ENCODE measurements around the gene CUL5. TPM values are rescaled to one million over a fixed set of nuclear protein-coding genes. Genes with fewer than 3 reads are reported as not detected.
"Not testable (repeated sequence)": the region's sequence is repeated elsewhere in the genome, so short reads cannot be mapped to it uniquely, and the experiment has no call there.

Gene CUL5
- total RNA-seq, 4 donors from 2014 or later, result 23.8 to 33.6 (median 27.7) TPM

GRCh38 chr11:108025387-108026080, 16.8 kb downstream of the CUL5 start:
- no peaks in the 10 kb centered on the region for H3K9me3 ChIP-seq
- no peaks in the 10 kb centered on the region for H3K36me3 ChIP-seq
- no peak overlapping the region for H3K4me3 ChIP-seq
- in situ Hi-C loops (cut with MboI; ENCODE audit: low pct_ligation_motif_present in 1 of 4, low pct_unique_long_range_greater_than_20kb in 1 of 4, low sequenced_read_pairs in 3 of 4) (no loop called here), intact Hi-C loops (cut with DNase I; ENCODE audit: low total_unique reads) (no loop called here)
- peak overlapping the region in 3 of 4 donors; percentile 40 to 77 (median 60) for H3K27ac ChIP-seq
- H3K4me1 ChIP-seq, result peaks cover 0 to 23% (median 10%) of the 10 kb centered on the region in 4 donors
- H3K27me3 ChIP-seq, result no peaks in the 10 kb centered on the region
- no peak for DNase-seq
- TF ChIP-seq POLR2AphosphoS5 (IDR thresholded peaks at IDR 0.05), result peak; percentile 41 to 82 (median 44)
- no peak for TF ChIP-seq POLR2A (IDR thresholded peaks at IDR 0.05)
- TF ChIP-seq EP300 (IDR thresholded peaks at IDR 0.05; ENCODE audit: low read depth), result no peak
- TF ChIP-seq CTCF (IDR thresholded peaks at IDR 0.05), result peak in 3 of 5 experiments; percentile 8 to 40 (median 13)
- 46 to 57% methylated on average over 4 to 5 of the region's 5 CpGs for WGBS, 2 donors (ENCODE audit: low coverage in 1 of 2)

GRCh38 chr11:108027057-108027456, 18.4 kb downstream of the CUL5 start:
- no peaks in the 10 kb centered on the region for H3K27me3 ChIP-seq
- in situ Hi-C loops (cut with MboI; ENCODE audit: low pct_ligation_motif_present in 1 of 4, low pct_unique_long_range_greater_than_20kb in 1 of 4, low sequenced_read_pairs in 3 of 4) (no loop called here), intact Hi-C loops (cut with DNase I; ENCODE audit: low total_unique reads) (no loop called here)
- no peak overlapping the region for H3K27ac ChIP-seq
- no peaks in the 10 kb centered on the region for H3K9me3 ChIP-seq
- TF ChIP-seq POLR2A (IDR thresholded peaks at IDR 0.05) (no peak), POLR2AphosphoS5 (IDR thresholded peaks at IDR 0.05) (no peak), EP300 (IDR thresholded peaks at IDR 0.05; ENCODE audit: low read depth) (no peak), CTCF (IDR thresholded peaks at IDR 0.05) (no peak)
- H3K36me3 ChIP-seq, result no peaks in the 10 kb centered on the region
- peaks cover 0 to 23% (median 10%) of the 10 kb centered on the region in 4 donors for H3K4me1 ChIP-seq
- no peak overlapping the region for H3K4me3 ChIP-seq
- no peak for DNase-seq
- 90 to 97% methylated on average over 2 to 7 of the region's 7 CpGs for WGBS, 2 donors (ENCODE audit: low coverage in 1 of 2)

DNA sequence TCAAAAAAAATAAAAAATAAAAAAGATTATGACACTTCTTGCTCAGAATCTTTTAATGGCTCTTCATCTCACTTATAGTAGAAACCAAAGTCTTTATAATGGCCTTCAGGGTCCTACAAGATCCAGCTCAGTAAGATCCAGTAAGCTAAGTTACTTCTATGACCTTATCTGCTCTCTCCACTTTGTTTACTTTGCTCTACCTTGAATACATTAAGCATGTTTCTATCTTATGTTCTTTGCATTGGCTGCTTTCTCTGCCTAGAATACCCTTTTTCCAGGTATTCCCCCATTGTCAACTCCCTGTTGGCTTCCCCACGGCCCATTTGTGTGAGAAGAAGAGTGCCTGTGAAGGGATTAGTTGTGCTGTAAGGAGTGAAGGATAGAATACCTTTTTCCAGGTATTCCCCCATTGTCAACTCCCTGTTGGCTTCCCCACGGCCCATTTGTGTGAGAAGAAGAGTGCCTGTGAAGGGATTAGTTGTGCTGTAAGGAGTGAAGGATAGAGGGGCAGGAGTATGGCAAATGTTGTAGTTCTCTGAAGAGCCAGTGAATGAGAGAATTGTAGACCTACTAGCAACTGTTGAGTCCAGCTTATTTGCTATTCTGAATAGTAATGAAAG, 20.2 kb downstream of the CUL5 start:
- WGBS, 2 donors (ENCODE audit: low coverage in 1 of 2), result 87 to 97% methylated on average over 2 of the region's 2 CpGs
- H3K9me3 ChIP-seq; H3K36me3 ChIP-seq; intact Hi-C loops (cut with DNase I; ENCODE audit: low total_unique reads); in situ Hi-C loops (cut with MboI; ENCODE audit: low pct_ligation_motif_present in 1 of 4, low pct_unique_long_range_greater_than_20kb in 1 of 4, low sequenced_read_pairs in 3 of 4); DNase-seq; H3K27ac ChIP-seq; H3K4me3 ChIP-seq; H3K27me3 ChIP-seq: not testable (repeated sequence)
- H3K4me1 ChIP-seq, result peaks cover 0 to 23% (median 10%) of the 10 kb centered on the region in 4 donors

DNA sequence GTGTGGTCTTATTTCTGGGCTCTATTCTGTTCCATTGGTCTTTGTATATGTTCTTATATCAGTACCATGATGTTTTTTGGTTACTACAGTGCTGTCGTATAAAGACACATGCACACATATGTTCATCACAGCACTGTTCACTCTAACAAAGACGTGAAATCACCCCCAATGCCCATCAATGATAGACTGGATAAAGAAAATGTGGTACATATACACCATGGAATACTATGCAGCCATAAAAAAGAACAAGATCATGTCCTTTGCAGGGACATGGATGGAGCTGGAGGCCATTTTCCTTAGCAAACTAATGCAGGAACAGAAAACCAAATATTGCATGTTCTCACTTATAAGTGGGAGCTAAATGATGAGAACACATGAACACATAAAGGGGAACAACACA, 22.9 kb downstream of the CUL5 start:
- H3K36me3 ChIP-seq; H3K27me3 ChIP-seq; DNase-seq; in situ Hi-C loops (cut with MboI; ENCODE audit: low pct_ligation_motif_present in 1 of 4, low pct_unique_long_range_greater_than_20kb in 1 of 4, low sequenced_read_pairs in 3 of 4); H3K9me3 ChIP-seq; intact Hi-C loops (cut with DNase I; ENCODE audit: low total_unique reads); H3K27ac ChIP-seq; H3K4me3 ChIP-seq; H3K4me1 ChIP-seq: not testable (repeated sequence)
- 98 to 100% methylated on average over 2 of the region's 2 CpGs for WGBS, 2 donors (ENCODE audit: low coverage in 1 of 2)

GRCh38 chr11:108032800-108033199, 24.1 kb downstream of the CUL5 start:
- Histone ChIP-seq H3K4me3 (no peak overlapping the region), H3K27me3 (no peaks in the 10 kb centered on the region), H3K4me1 (peaks cover 0 to 12% (median 5%) of the 10 kb centered on the region in 4 donors), H3K36me3 (peaks cover 0 to 7% (median 0%) of the 10 kb centered on the region in 4 donors), H3K27ac (no peak overlapping the region), H3K9me3 (no peaks in the 10 kb centered on the region)
- in situ Hi-C loops (cut with MboI; ENCODE audit: low pct_ligation_motif_present in 1 of 4, low pct_unique_long_range_greater_than_20kb in 1 of 4, low sequenced_read_pairs in 3 of 4) (no loop called here), intact Hi-C loops (cut with DNase I; ENCODE audit: low total_unique reads) (no loop called here)
- no peak for DNase-seq
- TF ChIP-seq CTCF (IDR thresholded peaks at IDR 0.05), result no peak
- TF ChIP-seq EP300 (IDR thresholded peaks at IDR 0.05; ENCODE audit: low read depth), result no peak
- TF ChIP-seq POLR2A (IDR thresholded peaks at IDR 0.05), result no peak
- TF ChIP-seq POLR2AphosphoS5 (IDR thresholded peaks at IDR 0.05), result no peak
- 88 to 93% methylated on average over 1 of the region's 1 CpG for WGBS, 2 donors (ENCODE audit: low coverage in 1 of 2)
